CD14-positive monocyte (primary cell): Measurements from ENCODE around the gene ARID1B. TPM values are rescaled to one million over a fixed set of nuclear protein-coding genes. Genes with fewer than 3 reads are reported as not detected.
A peak's percentile ranks its signal among the peaks of the same experiment; 100 is the strongest.

ENCODE experiments used
- DNase-seq, 3 donors: peaks; one replicate each; pipeline ENCODE4 v3.0.0-alpha.2; 2011 to 2022
- H2AFZ ChIP-seq: 2 replicates; pipeline ENCODE4 v1.6.0; 2012; ENCODE audit warnings: mild to moderate bottlenecking, low read depth, low read length, inconsistent platforms; ENCODE audit not compliant: insufficient read depth, poor library complexity, severe bottlenecking
- H3K27ac ChIP-seq, 2 donors: 1 replicate in 1 of 2; 2 replicates in 1 of 2; pipeline ENCODE4 v1.5.1; 2012 to 2013; ENCODE audit warnings: low read length in 2 of 2, control low read depth in 1 of 2, inconsistent platforms in 1 of 2, low read depth in 1 of 2, mild to moderate bottlenecking in 1 of 2
- H3K27me3 ChIP-seq, 2 donors: one replicate each; pipeline versions ENCODE4 v1.6.0 to v1.6.1; 2011 to 2013; ENCODE audit warnings: low read length in 2 of 2; ENCODE audit not compliant: control insufficient read depth in 2 of 2, insufficient read depth in 2 of 2
- H3K36me3 ChIP-seq, 2 donors: replicated peaks in 1 of 2; 1 replicate in 1 of 2; 2 replicates in 1 of 2; pipeline versions ENCODE4 v1.5.1 to v1.6.1; 2012 to 2013; ENCODE audit warnings: low read length in 2 of 2, control low read depth in 1 of 2, inconsistent platforms in 1 of 2, mild to moderate bottlenecking in 1 of 2; ENCODE audit not compliant: insufficient read depth in 2 of 2, control insufficient read depth in 1 of 2
- H3K4me1 ChIP-seq, 2 donors: 1 replicate in 1 of 2; 2 replicates in 1 of 2; pipeline versions ENCODE4 v1.5.1 to v1.6.1; 2012 to 2013; ENCODE audit warnings: low read length in 2 of 2, control low read depth in 1 of 2, inconsistent platforms in 1 of 2, mild to moderate bottlenecking in 1 of 2, moderate library complexity in 1 of 2; ENCODE audit not compliant: insufficient read depth in 2 of 2, control insufficient read depth in 1 of 2
- H3K4me2 ChIP-seq: replicated peaks from 2 replicates; pipeline ENCODE3; 2012; ENCODE audit warnings: low read length, moderate library complexity, mild to moderate bottlenecking; ENCODE audit not compliant: poor library complexity, severe bottlenecking; ENCODE audit errors: extremely low read depth
- H3K4me3 ChIP-seq, 3 experiments: fragments of 200-600 bp in 1 of 3; sonication (generic) in 1 of 3; replicated peaks in 1 of 3; 1 replicate in 2 of 3; 2 replicates in 1 of 3; pipeline ENCODE4 v1.5.1; 2011 to 2013; ENCODE audit warnings: low read length in 3 of 3, mild to moderate bottlenecking in 3 of 3, control low read depth in 2 of 3, low read depth in 2 of 3, inconsistent platforms in 1 of 3, moderate library complexity in 1 of 3
- H3K79me2 ChIP-seq: 2 replicates; pipeline ENCODE4 v1.6.0; 2012; ENCODE audit warnings: mild to moderate bottlenecking, control low read depth, inconsistent platforms, low read length, moderate library complexity; ENCODE audit not compliant: insufficient read depth
- H3K9ac ChIP-seq: 2 replicates; pipeline ENCODE4 v1.6.0; 2017; ENCODE audit warnings: low read length, mild to moderate bottlenecking; ENCODE audit not compliant: insufficient read depth, poor library complexity, severe bottlenecking
- H3K9me3 ChIP-seq, 2 donors: replicated peaks in 1 of 2; 1 replicate in 1 of 2; 2 replicates in 1 of 2; pipeline versions ENCODE4 v1.5.1 to v1.6.1; 2012 to 2013; ENCODE audit warnings: low read length in 2 of 2, control low read depth in 1 of 2; ENCODE audit not compliant: control insufficient read depth in 1 of 2, insufficient read depth in 1 of 2
- H4K20me1 ChIP-seq: 2 replicates; pipeline ENCODE4 v1.6.0; 2012; ENCODE audit warnings: mild to moderate bottlenecking, low read length, control low read depth, moderate library complexity; ENCODE audit not compliant: insufficient read depth
- H3K27ac Mint-ChIP-seq, 7 donors: one replicate each; pipeline ENCODE4 v1.8.0; 2020; ENCODE audit warnings: mild to moderate bottlenecking in 7 of 7, mixed read lengths in 7 of 7, moderate library complexity in 6 of 7, inconsistent platforms in 2 of 7
- H3K27me3 Mint-ChIP-seq, 3 donors: one replicate each; pipeline ENCODE4 v1.8.0; 2021 to 2022; ENCODE audit warnings: low read depth in 3 of 3, mild to moderate bottlenecking in 3 of 3, mixed read lengths in 3 of 3, moderate library complexity in 3 of 3, inconsistent platforms in 1 of 3
- H3K36me3 Mint-ChIP-seq, 2 donors: one replicate each; pipeline ENCODE4 v1.8.0; 2020; ENCODE audit warnings: mixed read lengths in 2 of 2, inconsistent platforms in 1 of 2, mild to moderate bottlenecking in 1 of 2
- H3K4me1 Mint-ChIP-seq: one replicate; pipeline ENCODE4 v1.8.0; 2020; ENCODE audit warnings: mild to moderate bottlenecking, mixed read lengths
- H3K4me3 Mint-ChIP-seq, 2 donors: one replicate each; pipeline ENCODE4 v1.8.0; 2020; ENCODE audit warnings: mild to moderate bottlenecking in 2 of 2, mixed read lengths in 2 of 2, moderate library complexity in 1 of 2
- H3K9me3 Mint-ChIP-seq, 7 donors: one replicate each; pipeline ENCODE4 v1.8.0; 2020 to 2022; ENCODE audit warnings: mixed read lengths in 7 of 7, mild to moderate bottlenecking in 6 of 7, moderate library complexity in 6 of 7, inconsistent platforms in 2 of 7
- CTCF ChIP-seq: fragments of 200-600 bp; IDR thresholded peaks from one replicate; pipeline ENCODE4 v1.8.0; 2022; ENCODE audit warnings: antibody characterized with exemption, mild to moderate bottlenecking
- WGBS: methylation state at CpG from one replicate; pipeline ENCODE4 v1.1.5; 2013; ENCODE audit warnings: missing lambda C conversion rate; ENCODE audit not compliant: insufficient coverage; 5-methylcytosine and 5-hydroxymethylcytosine counted together
- intact Hi-C, 2 donors: fragments of 100-400 bp; cut with micrococcal nuclease; formaldehyde crosslinking; loops; one replicate each; pipeline versions ENCODE4 v1.15.0 to v1.15.1; 2023
- polyA plus RNA-seq, 3 donors: library from polyadenylated mRNA; depleted of rRNA in 1 of 3; unstranded in 2 of 3; stranded (reverse) in 1 of 3; fragments of 300-500 nt in 2 of 3; fragments of >200 nt in 1 of 3; fragmentation: Illumina TruSeq in 2 of 3; gene quantifications; 1 replicate in 2 of 3; 2 replicates in 1 of 3; pipeline ENCODE4 v1.2.3, GENCODE V29; 2012 to 2021

Gene ARID1B
- polyA plus RNA-seq, 3 donors, result 3.2 to 22.1 (median 3.8) TPM

- H3K4me1 ChIP-seq, result no peaks in the 10 kb centered on the region
- no peak overlapping the region for H3K27ac ChIP-seq
- peaks cover 0 to 1% (median 0%) of the 10 kb centered on the region in 7 donors for H3K9me3 Mint-ChIP-seq
- H3K27me3 ChIP-seq, result no peaks in the 10 kb centered on the region
- no peak overlapping the region for H3K4me3 Mint-ChIP-seq
- H3K4me2 ChIP-seq, result no peak overlapping the region
- no peak overlapping the region for H2AFZ ChIP-seq
- no peak overlapping the region for H3K27ac Mint-ChIP-seq
- H3K4me1 Mint-ChIP-seq, result peaks cover 12% of the 10 kb centered on the region
- H3K9ac ChIP-seq, result no peak overlapping the region
- DNase-seq, result no peak
- peaks cover 5 to 6% of the 10 kb centered on the region in 2 donors for H3K36me3 Mint-ChIP-seq
- WGBS, result 100% methylated on average over 1 of the region's 2 CpGs
- H4K20me1 ChIP-seq, result peaks cover 89% of the 10 kb centered on the region
- H3K27me3 Mint-ChIP-seq, result peaks cover 0 to 2% (median 0%) of the 10 kb centered on the region in 3 donors
- no peaks in the 10 kb centered on the region for H3K9me3 ChIP-seq
- H3K36me3 ChIP-seq, result no peaks in the 10 kb centered on the region
- intact Hi-C loops, result no loop called here
- no peak for TF ChIP-seq CTCF
- H3K4me3 ChIP-seq, result no peak overlapping the region
- H3K79me2 ChIP-seq, result peaks cover 48% of the 10 kb centered on the region
Measured at GRCh38 chr6:156925026-156925425, 147.8 kb downstream of the ARID1B start.

GRCh38 chr6:156925718-156926607, 148.8 kb downstream of the ARID1B start:
- Mint-ChIP-seq H3K9me3 (peaks cover 0 to 1% (median 0%) of the 10 kb centered on the region in 7 donors), H3K4me3 (no peak overlapping the region)
- H4K20me1 ChIP-seq, result peaks cover 90% of the 10 kb centered on the region

More at GRCh38 chr6:156925718-156926607, 148.8 kb downstream of the ARID1B start:
- 92% methylated on average over 1 of the region's 3 CpGs for WGBS
- DNase-seq, result no peak
- no peak for TF ChIP-seq CTCF
- H3K79me2 ChIP-seq, result peaks cover 50% of the 10 kb centered on the region
- intact Hi-C loops, result no loop called here
- H3K4me1 ChIP-seq, result no peaks in the 10 kb centered on the region
- H3K4me2 ChIP-seq, result no peak overlapping the region
- peaks cover 0 to 2% (median 0%) of the 10 kb centered on the region in 3 donors for H3K27me3 Mint-ChIP-seq
- peaks cover 5 to 6% of the 10 kb centered on the region in 2 donors for H3K36me3 Mint-ChIP-seq
- H3K9ac ChIP-seq, result no peak overlapping the region
- H3K4me3 ChIP-seq, result no peak overlapping the region
- H3K36me3 ChIP-seq, result no peaks in the 10 kb centered on the region
- H2AFZ ChIP-seq, result no peak overlapping the region
- no peaks in the 10 kb centered on the region for H3K9me3 ChIP-seq
- H3K27ac ChIP-seq, result peak overlapping the region in 1 of 2 donors; percentile 18
- peak overlapping the region in 2 of 7 donors; percentile 7 to 27 for H3K27ac Mint-ChIP-seq
- H3K27me3 ChIP-seq, result no peaks in the 10 kb centered on the region
- H3K4me1 Mint-ChIP-seq, result peaks cover 8% of the 10 kb centered on the region
